CD4-positive, alpha-beta T cell treated with Interleukin-15 for 4 hours (primary cell): ENCODE measurements around the gene ICAM5.

Experiments used
- DNase-seq: peaks from one replicate; pipeline ENCODE4 v3.0.0-alpha.2; 2020; ENCODE audit warnings: low spot score

Gene ICAM5

DNA sequence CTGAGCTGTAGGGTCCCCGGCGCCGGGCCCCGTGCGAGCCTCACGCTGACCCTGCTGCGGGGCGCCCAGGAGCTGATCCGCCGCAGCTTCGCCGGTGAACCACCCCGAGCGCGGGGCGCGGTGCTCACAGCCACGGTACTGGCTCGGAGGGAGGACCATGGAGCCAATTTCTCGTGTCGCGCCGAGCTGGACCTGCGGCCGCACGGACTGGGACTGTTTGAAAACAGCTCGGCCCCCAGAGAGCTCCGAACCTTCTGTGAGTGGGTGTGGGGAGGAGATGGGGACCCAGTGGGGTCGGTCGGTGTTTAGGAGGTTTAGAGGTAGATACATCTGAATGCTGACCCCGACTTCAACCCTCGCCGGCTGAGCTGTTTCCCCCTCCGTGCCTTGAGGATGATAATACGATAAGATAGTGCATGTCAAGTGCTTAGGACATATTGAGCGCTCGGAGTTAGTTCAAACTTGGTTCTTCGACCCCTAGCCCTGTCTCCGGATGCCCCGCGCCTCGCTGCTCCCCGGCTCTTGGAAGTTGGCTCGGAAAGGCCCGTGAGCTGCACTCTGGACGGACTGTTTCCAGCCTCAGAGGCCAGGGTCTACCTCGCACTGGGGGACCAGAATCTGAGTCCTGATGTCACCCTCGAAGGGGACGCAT lies 1.9 kb downstream of the ICAM5 start:
- no peak for DNase-seq

DNA sequence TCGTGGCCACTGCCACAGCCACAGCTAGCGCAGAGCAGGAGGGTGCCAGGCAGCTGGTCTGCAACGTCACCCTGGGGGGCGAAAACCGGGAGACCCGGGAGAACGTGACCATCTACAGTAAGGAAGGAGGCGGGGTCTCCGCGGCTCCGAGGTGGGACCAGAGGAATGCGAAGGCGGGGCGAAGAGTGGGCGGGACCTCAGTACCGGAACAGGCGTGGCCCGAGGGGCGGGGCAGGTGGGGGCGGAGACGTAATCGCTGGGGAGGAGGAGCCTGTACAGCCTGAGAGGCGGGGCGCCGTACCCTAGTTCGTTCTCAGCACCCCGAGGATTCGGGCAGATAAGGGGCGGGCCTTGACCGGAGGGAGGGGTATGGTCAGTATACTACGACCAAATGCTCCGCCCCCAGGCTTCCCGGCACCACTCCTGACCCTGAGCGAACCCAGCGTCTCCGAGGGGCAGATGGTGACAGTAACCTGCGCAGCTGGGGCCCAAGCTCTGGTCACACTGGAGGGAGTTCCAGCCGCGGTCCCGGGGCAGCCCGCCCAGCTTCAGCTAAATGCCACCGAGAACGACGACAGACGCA lies 2.5 kb downstream of the ICAM5 start:
- peak; percentile 58 for DNase-seq

DNA sequence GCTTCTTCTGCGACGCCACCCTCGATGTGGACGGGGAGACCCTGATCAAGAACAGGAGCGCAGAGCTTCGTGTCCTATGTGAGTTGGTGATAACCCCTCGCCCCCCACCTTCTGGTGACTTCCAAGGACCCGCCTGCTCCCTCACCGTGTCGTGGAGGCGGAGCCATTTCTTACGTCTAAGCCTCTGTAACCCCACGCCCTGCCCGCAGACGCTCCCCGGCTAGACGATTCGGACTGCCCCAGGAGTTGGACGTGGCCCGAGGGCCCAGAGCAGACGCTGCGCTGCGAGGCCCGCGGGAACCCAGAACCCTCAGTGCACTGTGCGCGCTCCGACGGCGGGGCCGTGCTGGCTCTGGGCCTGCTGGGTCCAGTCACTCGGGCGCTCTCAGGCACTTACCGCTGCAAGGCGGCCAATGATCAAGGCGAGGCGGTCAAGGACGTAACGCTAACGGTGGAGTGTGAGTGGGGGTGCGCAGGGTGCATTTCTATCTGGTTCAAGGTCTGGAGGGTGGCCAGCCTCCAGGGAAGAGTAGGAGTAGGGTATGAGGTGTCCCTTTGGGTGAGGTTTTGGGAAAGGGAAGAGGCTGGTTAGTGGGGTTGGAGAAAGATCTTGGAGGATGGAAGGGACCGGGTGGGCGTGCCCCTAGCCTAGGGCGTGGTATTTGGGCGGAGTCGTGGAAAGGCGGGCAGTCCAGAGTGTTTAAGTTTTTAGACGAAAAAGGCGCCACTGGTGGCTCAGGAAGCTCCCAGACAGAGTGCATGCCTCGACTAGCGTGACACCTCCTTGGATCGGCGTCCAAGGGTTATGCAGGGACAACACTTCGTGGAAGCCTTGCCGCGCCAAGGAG lies 3.3 kb downstream of the ICAM5 start:
- no peak for DNase-seq

DNA sequence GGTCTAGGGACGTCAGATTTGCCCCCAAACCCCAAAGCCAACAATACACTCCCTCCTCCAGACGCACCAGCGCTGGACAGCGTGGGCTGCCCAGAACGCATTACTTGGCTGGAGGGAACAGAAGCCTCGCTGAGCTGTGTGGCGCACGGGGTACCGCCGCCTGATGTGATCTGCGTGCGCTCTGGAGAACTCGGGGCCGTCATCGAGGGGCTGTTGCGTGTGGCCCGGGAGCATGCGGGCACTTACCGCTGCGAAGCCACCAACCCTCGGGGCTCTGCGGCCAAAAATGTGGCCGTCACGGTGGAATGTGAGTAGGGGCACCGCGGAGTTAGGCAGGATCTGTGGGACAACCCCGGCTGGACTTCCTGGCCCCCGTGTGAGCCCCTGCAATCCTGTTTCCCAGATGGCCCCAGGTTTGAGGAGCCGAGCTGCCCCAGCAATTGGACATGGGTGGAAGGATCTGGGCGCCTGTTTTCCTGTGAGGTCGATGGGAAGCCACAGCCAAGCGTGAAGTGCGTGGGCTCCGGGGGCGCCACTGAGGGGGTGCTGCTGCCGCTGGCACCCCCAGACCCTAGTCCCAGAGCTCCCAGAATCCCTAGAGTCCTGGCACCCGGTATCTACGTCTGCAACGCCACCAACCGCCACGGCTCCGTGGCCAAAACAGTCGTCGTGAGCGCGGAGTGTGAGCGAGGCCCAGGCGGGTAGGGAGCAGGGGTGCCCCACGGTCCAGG lies 4.0 kb downstream of the ICAM5 start:
- no peak for DNase-seq

DNA sequence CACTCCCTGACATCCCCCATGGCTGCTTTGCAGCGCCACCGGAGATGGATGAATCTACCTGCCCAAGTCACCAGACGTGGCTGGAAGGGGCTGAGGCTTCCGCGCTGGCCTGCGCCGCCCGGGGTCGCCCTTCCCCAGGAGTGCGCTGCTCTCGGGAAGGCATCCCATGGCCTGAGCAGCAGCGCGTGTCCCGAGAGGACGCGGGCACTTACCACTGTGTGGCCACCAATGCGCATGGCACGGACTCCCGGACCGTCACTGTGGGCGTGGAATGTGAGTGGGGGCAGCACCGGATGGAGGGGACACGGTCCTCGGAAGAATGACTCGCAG lies 4.6 kb downstream of the ICAM5 start:
- no peak for DNase-seq

DNA sequence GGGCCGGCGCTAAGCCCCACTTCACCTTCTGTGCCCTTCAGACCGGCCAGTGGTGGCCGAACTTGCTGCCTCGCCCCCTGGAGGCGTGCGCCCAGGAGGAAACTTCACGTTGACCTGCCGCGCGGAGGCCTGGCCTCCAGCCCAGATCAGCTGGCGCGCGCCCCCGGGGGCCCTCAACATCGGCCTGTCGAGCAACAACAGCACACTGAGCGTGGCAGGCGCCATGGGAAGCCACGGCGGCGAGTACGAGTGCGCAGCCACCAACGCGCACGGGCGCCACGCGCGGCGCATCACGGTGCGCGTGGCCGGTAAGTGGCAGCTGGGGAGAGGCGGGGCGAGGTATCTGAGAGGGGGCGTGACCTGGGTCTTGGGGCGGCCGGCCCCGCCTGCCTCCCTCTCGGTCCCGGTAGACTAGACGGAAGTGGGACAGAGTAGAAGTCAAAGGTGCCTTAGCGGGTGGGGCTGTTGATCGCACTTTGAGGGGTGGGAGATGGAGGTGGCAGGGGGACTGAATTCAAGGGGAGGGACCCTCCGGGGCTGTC lies 5.6 kb downstream of the ICAM5 start:
- DNase-seq: peak; percentile 75

DNA sequence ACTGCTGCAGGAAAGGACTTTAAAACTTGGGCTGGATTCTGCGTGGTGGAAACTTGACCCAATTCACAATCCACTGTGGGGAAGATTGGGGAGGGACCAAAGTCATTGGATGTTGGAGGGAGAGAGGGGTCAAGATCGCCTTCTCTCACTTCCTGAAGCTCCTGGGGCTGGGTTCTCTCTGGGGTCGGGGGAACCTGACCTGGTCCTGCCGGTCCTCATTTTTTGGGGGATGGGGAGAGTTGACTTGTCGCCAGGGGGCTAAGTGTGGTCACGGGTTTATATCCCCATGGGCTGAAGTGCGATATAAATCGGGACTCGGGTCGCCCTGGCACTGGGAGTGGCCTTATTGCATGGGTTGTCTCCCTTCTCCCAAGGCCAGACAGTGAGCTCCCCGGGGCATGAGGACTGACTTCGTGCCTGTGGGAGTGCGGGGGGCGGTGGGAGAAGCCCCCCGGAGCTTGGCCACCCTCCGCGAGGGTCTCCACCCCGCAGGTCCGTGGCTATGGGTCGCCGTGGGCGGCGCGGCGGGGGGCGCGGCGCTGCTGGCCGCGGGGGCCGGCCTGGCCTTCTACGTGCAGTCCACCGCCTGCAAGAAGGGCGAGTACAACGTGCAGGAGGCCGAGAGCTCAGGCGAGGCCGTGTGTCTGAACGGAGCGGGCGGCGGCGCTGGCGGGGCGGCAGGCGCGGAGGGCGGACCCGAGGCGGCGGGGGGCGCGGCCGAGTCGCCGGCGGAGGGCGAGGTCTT lies 6.3 kb downstream of the ICAM5 start:
- DNase-seq: no peak

DNA sequence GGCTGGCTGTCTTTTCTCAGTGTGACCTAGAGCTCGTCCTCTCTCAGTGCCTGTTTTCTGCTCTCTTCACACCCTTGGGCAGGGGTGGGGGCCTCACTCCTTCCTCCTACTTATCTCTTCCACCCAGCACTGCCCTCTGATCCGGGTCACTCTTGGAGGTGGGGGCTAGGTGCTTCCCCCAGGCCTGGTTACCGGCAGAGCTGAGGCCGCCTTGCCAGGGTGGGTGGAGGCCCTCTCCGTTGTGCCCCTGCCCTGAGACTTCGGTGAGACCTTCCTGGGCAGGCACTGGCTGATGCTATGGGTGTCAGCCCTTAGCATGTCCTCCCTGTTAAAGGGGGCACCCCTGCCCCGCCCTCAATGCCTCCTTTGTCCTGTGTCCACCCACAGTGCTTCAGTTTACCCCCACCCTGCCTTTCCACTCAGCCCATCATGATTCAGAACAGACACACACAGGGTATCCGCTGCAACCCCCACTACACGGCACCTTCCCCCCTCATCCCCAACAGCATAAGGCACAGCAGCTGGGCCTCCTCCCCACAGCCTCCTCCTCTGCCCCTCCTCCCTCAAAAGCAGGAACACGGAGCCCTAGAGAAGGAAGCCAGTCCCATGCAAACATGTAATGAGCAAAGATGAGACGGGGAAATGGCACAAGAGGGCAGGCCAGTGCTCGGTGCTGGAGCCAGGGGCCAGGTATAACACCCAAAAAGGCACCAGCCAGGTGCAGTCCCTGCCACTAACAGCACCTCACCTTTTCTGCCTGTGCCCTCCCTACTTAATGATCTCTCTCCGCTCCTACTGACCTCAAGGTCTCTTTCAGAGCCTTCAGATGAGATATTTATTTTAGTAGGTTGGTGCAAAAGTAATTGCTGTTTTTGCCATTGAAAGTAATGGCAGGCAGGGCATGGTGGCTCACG lies 10.1 kb downstream of the ICAM5 start:
- DNase-seq: no peak

DNA sequence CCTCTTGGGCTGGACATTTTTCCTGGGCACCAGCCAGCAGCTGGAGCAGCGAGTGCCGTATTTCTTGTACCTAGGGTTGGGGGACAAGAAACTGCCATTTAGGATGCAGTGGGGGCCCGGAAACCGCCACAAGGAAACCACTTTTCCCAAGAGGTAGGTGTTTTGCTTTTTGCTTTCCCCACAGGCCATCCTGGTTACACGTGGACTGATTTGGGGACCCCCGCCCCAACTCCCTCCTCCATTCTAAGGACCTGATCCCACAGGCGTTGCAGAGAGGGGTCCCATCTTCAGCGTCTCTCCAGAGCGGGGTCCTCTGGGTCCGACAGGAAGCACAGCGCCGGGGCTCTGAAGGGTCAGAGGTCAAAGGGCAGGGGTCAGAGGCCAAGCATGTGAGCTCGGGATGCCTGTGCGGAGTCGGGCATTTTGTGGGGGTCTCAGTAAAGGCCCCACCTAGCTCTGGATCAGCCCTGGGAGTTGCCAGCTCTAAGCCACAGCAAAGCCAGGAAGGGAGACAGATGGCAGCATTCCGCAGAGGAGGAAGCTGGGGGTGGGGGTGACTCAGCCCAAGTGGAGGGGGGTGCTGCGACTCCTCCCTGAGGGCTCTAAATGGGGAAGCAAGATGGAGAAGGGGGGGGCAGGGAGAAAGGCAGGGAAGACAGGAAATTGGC lies 15.5 kb downstream of the ICAM5 start:
- DNase-seq: no peak

DNA sequence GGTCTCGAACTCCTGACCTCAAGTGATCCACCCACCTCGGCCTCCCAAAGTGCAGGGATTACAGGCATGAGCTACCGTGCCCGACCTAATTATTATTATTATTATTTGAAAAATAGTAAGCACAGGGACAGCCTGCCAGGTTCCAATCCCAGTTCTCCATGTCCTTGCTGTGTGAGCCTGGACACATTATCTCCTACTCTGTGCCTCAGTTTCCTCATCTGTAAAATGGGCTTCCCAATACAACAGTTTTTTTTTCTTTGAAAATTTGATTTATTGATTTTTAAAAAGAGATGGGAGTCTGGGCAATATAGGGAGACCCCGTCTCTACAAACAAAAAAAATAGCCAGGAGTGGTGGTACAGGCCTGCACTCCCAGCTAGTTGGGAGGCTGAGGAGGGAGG lies 16.6 kb downstream of the ICAM5 start:
- DNase-seq: no peak

DNA sequence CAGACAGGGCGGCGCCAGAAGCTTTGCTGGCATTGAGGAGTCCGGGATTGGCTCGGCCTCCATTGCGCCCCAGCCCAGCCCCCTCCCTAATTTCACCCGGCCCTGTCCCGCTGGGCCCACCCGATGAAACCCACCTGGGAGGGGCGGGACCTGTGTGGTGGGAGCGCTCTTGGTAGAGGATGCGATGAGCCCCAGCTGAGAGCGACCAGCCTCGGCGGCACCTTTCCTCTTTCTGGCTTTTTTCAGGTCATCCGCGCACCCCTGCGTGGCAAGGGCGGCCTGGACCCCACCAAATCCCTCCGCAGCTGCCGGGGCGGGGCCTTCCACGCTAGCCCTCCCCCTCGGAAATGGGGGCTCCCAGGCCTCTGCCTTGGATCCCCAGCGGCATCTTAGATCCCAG lies 19.7 kb downstream of the ICAM5 start, which contains the start of gene ZGLP1:
Gene ZGLP1 (minus strand): TSS at position 393 of the 400 bp plus-strand sequence.
- DNase-seq: no peak

DNA sequence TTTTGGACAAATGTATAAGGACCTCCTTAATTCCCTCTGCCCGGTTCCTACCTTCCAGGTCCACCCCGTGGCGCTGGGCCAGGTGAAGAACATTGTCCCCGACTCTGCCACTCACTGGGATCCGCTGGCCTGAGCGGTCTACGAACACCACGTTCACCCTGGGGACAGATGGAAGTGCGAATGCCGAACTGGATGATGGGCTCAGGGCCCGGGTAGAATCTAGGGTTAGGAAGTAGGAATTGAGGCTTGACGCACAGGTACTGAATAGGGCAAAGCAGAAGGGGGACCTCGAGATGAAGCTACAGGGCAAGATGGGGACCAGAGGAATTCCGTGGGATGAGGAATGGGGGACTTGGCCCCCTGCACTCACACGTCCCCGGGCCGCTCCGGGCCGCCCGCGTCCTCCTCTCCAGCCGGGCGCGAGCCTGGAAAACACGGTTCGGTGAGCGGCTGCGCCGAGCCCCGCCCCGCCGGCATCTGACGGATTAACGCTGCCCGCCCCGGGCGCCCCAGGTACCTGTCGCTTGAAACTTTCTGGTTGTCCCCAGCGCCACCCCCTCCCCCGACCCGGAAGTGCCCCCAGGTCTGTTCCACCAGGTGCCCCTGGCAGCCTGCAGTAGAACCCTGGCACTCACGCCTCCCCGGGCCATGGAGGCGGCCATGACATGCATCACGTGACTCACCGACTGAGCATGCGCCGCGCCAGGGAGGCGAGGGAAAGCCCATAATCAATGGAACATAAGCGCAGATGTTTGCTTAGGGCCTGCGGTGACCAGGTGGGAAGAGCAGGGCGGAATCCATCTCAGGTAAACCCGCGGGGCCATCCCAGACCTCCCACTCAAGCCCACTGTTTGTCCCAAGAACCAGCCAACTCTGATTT lies 25.8 kb downstream of the ICAM5 start, which contains the start of gene FDX2:
Gene FDX2 (minus strand): TSS at position 681 of the 880 bp plus-strand sequence. CDS start 19 bp downstream, at position 662.
- DNase-seq: peak; percentile 92

DNA sequence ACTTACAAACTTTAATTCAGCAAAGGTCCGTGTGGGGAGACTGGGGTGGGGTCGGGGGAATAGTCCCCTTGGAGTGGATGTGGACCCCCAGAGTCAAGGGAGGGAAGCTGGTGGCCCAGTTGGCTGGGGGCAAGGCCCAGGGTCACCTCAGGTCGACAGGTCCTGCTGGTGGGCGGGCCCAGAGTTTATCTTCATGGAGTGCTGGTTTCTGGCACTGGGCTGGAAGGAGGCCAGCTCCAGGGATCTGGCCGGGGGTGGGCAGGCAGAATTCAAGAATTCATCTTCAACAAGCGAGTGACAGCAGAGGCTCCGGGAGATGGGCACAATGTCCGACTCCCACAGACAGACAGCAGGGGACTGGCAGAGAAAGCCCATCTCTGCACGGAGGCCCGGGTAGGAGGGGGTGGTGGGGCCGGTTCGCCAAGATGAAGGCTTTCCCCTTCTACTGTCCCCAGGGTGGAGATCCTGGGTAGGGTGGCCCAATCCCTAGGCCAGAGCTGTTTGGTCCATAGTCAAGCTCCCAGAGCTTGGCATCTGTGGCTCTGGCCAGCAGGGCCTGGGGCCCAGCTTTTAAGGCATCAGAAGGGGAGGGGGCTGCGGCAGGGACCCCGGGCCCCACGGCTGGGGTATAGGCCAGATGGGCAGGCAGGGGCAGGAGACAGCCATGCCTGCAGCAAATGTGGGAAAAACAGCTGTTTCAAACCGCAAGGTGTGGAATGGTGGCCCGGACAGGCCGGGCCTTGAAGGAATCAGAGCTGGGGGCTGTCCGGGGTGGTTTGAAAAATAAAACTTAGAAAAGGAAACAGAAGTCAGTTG lies 26.7 kb downstream of the ICAM5 start:
- DNase-seq: no peak

DNA sequence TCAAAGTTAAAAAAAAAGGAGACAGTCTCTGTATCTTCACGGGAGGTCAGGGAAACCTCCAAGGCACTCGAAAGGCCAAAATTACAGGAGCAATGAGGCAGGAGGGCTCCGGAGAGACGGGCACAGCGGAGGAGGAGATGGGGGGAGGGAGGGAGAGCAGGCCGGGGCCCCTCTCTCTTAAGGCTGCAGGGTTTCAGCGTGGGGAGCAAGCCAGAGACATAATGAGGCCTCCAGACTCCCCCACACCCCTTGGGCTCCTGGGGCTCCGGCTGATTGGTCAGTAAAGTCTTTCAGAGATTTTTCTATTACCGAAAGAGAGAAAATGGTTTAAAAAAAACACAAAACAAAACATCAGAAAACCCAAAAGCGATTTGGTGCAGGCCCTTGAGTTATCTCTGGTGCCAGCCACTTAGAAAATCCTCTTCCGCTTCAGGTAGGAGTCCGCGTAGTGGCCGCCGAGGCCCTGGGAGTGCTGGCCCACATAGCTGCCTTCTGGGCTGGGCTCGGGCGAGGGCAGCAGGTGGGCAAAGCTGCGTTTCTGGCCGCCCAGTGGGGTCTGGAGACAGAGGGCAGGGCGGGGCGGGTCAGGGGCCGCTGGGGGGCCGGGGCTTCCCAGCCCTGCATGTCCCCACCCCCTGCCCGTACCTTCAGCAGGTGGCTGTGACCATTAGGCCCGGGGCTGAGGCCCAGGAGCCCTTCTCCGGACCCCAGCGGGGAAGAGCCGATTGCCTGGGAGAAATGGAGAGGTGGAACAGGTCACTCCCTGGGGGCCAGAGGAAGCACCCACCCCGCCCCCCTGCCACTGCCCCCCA lies 27.5 kb downstream of the ICAM5 start:
- no peak for DNase-seq

DNA sequence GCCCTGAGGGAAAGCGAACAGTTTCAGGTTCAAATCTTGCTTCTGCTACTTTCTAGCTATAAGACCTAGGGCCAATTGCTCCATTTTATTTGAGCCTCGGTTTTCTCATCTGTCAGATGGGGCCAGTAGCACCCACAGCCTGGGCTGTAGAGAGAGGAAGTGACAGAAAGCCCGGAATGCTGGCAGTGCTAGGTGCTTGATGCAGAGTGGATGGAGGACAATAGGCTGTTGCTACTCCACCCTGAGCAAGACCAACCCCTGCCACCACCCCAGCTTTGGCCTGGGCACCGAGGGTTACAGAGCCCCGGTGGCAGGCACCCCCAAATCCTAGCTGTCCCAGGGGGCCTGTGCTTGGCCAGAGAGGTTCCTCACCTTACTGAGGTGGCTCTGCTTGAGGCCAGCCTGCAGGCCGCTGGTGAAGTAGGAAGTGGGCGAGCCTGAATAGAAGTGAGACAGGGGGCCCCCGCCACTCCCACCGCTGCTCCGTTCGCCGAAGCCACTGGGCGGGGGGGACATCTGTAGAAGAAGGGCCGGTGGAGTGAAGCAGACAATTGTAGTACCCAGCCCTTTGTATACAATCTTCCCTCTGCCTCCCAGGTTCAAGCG lies 28.2 kb downstream of the ICAM5 start:
- DNase-seq: no peak

DNA sequence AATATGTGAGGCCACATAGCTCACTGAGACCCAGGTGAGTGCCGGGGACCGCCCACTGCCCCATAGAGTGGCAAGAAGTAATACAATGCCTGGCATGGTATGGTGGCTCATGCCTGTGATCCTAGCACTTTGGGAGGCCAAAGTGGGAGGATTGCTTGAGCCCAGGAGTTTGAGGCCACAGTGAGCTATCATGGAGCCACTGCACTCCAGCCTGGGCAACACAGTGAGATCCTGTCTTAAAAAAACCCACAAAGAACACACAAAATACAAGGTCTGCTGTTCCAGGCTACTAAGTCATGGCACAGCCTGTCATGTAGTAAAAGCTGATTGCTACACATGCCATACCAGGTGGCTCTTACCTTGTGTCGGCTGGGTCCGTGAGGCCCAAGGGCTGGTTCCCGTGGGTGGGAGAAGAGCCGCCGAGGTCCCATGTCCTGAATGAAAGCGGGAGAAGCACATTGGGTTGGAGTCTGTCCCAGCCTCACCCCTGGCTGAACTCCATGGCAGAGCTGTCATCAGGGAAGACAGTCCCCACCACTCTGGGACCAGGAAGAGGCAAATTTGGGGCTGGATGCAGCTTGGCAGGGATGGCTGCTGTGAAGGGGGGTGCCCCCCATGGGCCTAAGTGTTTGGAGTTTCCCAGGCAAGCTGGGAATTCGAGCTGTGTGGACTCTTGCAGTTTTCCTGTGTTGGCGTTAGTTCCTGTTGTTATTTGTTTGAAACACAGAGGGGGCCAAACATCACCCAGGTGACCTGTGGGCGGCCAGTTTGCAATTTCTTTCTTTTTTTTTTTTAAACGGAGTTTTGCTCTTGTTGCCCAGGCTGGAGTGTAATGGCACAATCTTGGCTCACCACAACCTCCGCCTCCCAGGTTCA lies 29.3 kb downstream of the ICAM5 start:
- DNase-seq: no peak
